T-helper 2 cell treated with Interferon-gamma antibody and Interleukin-4, amounts not matched to agents 100 ng/mL and 5 ng/mL, for 36 hours (primary cell): Measurements from ENCODE around the gene TNFRSF14. TPM values are rescaled to one million over a fixed set of nuclear protein-coding genes. Genes with fewer than 3 reads are reported as not detected.

Source experiments
- intact Hi-C: fragments of 100-400 bp; cut with micrococcal nuclease; formaldehyde crosslinking; loops from one replicate; pipeline ENCODE4 v1.15.1; 2023
- total RNA-seq: library from RNA; stranded (reverse); gene quantifications from 2 replicates; pipeline ENCODE4 v1.2.3, GENCODE V29; 2022

Gene TNFRSF14
- total RNA-seq, 1 donor from 2014 or later, result 158 TPM

GRCh38 chr1:2597441-2598328, 41.5 kb downstream of the TNFRSF14 start:
- intact Hi-C loops, result no loop called here

GRCh38 chr1:2598329-2598931, 42.3 kb downstream of the TNFRSF14 start:
- intact Hi-C loops, result no loop called here

GRCh38 chr1:2601721-2602303, 45.6 kb downstream of the TNFRSF14 start:
- intact Hi-C loops, result no loop called here

- intact Hi-C loops, result no loop called here
These were observed 46.2 kb downstream of the TNFRSF14 start for GRCh38 chr1:2602311-2602835.

- intact Hi-C loops, result no loop called here
These were observed 46.8 kb downstream of the TNFRSF14 start for GRCh38 chr1:2602866-2603520.

GRCh38 chr1:2603521-2604155, 47.5 kb downstream of the TNFRSF14 start:
- intact Hi-C loops, result no loop called here

GRCh38 chr1:2604156-2604843, 48.1 kb downstream of the TNFRSF14 start:
- intact Hi-C loops, result no loop called here

- intact Hi-C loops, result no loop called here
These were observed 48.8 kb downstream of the TNFRSF14 start for GRCh38 chr1:2604844-2605508.

- intact Hi-C loops, result no loop called here
These were observed 49.6 kb downstream of the TNFRSF14 start for GRCh38 chr1:2605509-2606395.

GRCh38 chr1:2606396-2606880, 50.3 kb downstream of the TNFRSF14 start:
- intact Hi-C loops, result no loop called here

GRCh38 chr1:2606881-2607621, 50.9 kb downstream of the TNFRSF14 start:
- intact Hi-C loops, result no loop called here

GRCh38 chr1:2607641-2608091, 51.5 kb downstream of the TNFRSF14 start:
- intact Hi-C loops, result no loop called here

GRCh38 chr1:2609319-2610035, 53.3 kb downstream of the TNFRSF14 start:
- intact Hi-C loops, result no loop called here

GRCh38 chr1:2610036-2610959, 54.1 kb downstream of the TNFRSF14 start:
- intact Hi-C loops, result no loop called here

GRCh38 chr1:2611031-2611501, 54.9 kb downstream of the TNFRSF14 start:
- intact Hi-C loops, result no loop called here
